Stimulated activated CD8-positive, alpha-beta memory T cell treated with anti-CD3 and anti-CD28 coated beads, Interleukin-2, amount 100 ng/mL, for 1 hour (primary cell): ENCODE results near the gene PACSIN3.
"Not testable (repeated sequence)": the region's sequence is repeated elsewhere in the genome, so short reads cannot be mapped to it uniquely, and the experiment has no call there.

Experiments used
- DNase-seq, 2 donors: peaks; one replicate each; pipeline ENCODE4 v3.0.0-alpha.2; 2020; ENCODE audit warnings: low read depth in 2 of 2

The PACSIN3 gene

DNA sequence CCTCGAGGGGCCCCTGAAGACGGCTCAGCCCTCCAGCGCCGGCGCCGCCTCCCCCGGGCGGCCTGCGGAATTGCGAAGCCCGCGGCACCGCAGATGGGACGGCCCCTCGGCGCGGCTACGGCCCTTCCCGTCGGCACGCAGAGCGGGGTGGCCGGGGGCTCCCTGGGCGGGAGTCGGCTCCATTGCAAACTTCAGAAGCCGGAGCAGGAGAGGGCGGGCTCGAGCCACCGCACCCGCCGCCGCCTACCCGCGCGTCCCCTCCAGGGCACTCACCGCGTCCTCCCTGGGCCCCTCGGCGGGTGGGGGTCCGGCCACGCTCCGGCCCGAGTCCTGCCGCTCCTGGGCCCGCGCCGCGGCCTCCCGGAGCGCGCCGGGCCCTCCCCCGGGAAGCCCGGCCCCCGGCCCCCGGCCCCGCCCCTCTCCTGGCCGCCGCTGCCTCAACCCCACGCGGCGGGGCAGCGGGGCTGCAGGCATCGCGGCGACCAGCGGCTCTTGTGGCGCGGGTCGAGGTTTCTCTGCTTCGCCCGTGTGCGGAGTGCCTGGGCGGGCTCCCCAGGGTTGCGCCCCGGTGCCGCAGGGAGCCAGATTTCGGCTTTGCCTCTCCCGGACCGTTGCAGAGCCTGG is at the start of gene PACSIN3:
Gene PACSIN3 (minus strand): TSS at position 359 of the 624 bp plus-strand sequence. CDS start 3,707 bp downstream, outside the sequence.
- DNase-seq: no peak

GRCh38 chr11:47235163-47235562 is 48.9 kb upstream of the PACSIN3 start:
- no peak for DNase-seq

- peak in 1 of 2 donors; percentile 28 for DNase-seq
Measured at GRCh38 chr11:47234669-47235100, 48.5 kb upstream of the PACSIN3 start.

GRCh38 chr11:47233989-47234668 is 47.9 kb upstream of the PACSIN3 start:
- DNase-seq: no peak

DNA sequence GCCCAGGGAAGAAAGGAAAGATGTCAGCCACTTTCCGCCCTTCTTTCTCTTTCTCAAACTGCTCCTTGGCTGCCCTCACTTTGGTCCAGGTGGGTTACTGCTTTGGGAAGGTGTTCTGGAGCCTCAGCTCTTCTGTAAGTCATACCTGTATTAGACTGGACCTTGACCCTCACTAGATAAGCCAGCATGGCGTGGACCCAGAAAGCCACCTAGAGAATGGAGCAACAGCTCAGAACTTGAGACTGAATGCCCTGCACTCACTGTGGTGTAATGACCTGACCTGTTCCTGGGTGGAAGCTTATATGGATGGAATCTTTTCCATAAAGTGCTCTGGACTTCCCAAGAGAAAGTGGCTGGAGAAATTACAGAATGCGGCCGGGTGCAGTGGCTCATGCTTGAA is 46.8 kb upstream of the PACSIN3 start:
- no peak for DNase-seq

- DNase-seq: no peak
Measured at GRCh38 chr11:47229161-47229560, 42.9 kb upstream of the PACSIN3 start.

DNA sequence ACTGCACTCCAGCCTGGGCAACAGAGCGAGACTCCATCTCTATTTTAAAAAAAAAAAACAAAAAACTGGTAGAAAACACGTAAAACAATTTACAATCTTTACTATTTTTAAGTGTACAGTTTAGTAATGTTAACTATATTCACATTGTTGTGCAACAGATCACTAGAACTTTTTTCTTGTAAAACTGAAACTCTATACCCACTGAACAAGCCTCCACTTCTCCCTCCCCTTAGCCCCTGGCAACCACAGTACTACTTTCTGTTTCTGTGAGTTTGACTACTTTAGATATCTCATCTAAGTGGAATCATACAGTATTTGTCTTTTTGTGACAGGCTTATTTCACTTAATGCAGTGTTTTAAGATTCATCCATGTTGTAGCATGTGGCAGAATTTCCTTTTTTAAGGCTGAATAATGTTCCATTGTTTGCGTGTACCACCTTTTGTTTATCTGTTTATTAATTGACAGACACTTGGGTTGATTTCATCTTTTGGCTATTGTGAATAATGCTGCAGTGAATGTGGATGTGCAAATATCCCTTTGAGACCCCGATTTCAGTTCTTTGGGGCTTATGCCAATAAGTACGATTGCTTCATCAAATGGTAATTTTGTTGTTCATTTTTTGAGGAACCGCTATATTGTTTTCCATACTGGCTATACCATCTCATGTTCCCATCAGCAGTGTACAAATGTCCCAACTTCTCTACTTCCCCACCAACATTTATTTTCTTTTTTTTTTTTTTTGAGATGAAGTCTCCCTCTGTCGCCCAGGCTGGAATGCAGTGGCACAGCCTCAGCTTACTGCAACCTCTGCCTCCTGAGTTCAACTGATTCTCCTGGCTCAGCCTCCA is 39.5 kb upstream of the PACSIN3 start:
- no peak for DNase-seq

- no peak for DNase-seq
Measured at GRCh38 chr11:47222696-47223095, 36.5 kb upstream of the PACSIN3 start.

DNA sequence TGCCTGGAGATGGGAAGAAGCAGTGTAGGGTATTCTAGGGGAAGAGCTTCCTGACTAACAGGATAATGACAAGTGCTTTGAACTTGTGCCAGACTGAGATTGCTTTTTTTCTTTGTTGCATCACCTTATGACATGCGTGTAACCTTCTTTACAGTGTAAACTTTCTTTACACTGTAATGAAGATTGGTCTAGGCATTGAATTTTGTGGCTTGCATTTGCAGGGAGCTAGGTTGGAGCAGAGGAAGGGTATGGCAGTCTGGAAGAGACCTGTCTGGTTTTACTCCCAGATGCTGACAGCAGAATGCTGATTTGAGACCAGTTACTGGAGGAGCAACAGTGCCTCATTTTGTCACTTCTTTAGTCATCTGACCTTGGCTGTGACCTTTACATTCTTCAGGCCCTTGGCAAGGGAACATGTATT is 34.2 kb upstream of the PACSIN3 start:
- no peak for DNase-seq

DNA sequence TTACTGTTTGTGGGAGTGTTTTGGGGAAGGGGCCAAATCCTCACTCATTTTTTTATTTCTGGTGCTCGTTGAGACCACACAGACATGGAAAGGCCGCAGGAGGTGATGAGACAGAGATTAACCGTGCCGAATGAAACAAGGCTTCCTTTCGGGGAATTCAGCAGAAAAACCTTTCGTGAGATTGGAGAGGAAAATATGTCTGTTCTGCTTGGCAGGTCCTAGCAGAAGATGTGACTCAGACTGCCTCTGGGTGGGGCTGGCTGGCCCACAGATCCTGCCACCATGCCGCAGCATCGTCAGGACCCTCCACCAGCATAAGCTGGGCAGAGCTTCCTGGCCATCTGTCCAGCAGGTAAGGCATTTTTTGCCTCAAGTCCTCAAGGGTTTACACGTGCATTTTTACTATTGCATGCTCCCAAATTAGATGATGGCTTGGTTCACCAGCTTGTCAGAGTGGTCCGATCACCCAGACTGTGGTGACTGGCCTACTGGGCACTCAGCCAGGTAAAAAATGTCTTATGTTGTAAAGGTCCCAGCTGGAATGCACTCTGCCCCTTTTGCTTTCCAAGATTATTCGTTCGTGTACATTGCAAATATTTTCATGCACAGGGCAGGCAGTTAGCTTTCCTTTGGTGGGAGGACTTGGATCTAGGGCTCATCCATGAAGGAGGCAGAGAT is 30.0 kb upstream of the PACSIN3 start:
- peak; percentile 31 to 37 for DNase-seq

DNA sequence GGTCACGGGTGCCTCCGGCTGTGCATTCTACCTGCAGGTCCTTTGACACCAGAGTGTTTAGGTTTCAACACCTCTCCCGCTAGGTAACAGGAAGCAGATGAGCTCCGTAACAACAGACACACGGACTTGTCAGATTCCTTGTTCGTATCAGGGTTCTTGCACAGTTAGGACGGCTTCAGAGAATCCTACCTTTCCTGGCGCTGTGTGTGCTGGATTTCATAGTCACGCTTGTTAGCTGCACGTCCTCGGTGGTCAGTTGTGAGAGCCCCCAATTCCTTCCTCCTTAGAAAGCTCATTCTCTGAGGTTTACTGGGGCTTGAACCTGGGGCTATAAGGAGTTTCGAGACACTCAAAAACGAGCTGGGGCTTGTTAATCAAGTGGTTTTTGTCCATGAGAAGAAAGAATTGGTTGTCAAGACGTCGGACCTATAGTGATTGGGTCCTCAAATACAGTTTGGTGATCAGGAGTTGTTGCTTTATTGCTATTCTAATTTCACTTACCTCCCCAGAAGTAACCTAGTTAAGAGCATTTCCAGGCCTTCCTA is 29.2 kb upstream of the PACSIN3 start:
- DNase-seq: no peak

DNA sequence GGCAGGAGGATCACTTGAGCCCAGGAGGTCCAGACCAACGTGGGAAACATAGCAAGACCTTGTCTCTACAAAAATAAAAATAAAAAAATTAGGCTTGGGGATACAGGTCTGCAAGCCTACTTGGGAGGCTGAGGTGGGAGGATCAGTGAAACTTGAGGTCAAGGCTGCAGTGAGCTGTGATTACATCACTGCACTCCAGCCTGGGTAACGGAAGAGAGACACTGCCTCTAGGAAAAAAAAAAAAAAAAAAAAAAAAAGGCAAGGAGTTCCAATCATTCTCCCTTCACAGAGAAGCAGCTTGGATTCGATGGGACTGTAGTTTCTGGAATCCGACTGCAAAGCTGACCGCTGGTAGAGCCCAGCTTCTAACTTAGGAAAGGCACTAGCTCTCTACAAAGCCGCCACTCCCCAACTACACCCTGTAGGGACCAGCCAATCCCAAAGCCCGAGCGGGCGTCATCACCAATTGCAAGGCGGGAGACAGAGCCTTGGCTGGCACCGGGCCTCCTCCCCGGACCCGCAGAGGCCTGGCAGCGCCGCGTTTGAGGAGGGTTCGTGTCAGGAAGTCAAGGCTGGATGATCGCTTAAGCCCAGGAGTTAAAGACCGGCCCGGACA is 27.8 kb upstream of the PACSIN3 start:
- peak; percentile 59 to 72 for DNase-seq

GRCh38 chr11:47212938-47213337 is 26.7 kb upstream of the PACSIN3 start:
- DNase-seq: no peak

GRCh38 chr11:47208628-47209027 is 22.4 kb upstream of the PACSIN3 start:
- DNase-seq: no peak

GRCh38 chr11:47208008-47208552 is 21.8 kb upstream of the PACSIN3 start:
- not testable (repeated sequence) for DNase-seq

DNA sequence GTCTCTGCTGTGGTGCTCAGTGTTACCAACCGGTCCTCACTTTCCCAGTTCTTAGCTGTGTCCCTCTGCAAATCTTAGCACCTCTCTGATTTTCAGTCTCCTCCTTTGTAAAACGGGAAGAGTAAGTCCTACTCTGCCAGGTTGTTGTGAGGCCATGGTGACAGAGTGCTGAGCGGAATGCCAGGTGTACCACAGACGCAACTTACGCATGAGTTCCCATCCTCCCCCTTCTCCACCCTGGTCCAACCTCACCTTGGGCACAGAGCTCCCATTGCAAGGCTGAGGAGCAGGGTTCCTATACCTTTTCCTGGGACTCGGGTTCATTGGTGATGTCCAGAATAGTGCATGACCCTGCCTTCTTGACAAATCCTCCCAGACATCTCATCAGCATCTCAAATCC is 21.2 kb upstream of the PACSIN3 start:
- DNase-seq: no peak

DNA sequence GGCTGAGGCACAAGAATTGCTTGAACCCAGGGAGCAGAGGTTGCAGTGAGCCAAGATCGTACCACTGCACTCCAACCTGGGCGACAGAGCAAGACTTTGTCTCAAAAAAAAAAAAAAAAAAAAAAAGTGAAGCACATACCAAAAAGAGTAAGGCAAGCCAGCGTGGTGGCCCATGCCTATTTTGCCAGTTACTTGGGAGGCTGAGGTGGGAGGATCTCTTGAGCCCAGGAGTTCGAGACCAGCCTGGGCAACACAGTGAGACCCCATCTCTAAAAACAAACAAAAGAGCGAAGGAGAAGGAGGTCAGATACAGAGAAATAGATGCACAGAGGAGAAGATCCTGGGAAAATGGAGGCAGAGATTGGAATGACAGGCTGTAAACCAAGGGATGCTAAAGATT is 20.3 kb upstream of the PACSIN3 start:
- DNase-seq: not testable (repeated sequence)

- no peak for DNase-seq
Measured at GRCh38 chr11:47204637-47204989, 18.4 kb upstream of the PACSIN3 start.

DNA sequence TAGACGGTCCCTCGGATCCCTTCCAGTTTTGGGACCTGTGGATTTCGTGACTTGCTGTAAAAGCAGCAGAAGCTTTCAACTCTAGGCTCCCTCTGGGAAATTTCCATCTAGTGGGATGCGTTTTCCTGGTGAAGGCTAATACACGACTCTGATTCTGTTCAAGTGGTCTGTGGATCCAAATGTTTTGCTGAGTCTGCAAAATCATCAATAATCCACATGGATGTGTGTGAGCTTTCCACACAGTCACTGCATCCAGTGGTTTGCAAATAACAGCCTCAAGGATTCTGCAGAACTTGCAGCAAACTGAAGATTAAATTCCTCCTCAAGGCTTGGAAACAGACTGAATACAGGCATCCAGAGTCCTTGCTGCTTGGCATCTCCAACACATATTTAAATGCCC is 16.3 kb upstream of the PACSIN3 start:
- DNase-seq: no peak

DNA sequence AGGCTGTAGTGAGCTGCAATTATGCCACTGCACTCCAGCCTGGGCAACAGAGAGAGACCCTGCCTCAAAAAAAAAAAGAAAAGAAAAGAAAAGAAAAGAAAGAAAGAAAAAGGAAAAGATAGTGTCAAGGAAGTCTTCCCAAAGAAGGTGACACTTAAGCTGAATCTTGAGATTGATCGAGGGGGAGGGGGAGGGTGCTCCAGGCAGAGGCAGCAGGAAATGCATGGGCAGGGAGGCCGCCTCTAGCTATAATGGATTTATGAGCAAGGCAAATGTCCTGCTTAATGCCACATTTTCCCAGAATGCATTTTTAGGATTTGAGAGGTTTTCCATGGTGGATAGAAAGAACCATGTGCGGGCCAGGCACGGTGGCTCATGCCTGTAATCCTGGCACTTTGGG is 14.8 kb upstream of the PACSIN3 start:
- no peak for DNase-seq

- DNase-seq: not testable (repeated sequence)
Measured at GRCh38 chr11:47198161-47198560, 11.9 kb upstream of the PACSIN3 start.
